ENCODE data around the gene FSIP2.

DNA sequence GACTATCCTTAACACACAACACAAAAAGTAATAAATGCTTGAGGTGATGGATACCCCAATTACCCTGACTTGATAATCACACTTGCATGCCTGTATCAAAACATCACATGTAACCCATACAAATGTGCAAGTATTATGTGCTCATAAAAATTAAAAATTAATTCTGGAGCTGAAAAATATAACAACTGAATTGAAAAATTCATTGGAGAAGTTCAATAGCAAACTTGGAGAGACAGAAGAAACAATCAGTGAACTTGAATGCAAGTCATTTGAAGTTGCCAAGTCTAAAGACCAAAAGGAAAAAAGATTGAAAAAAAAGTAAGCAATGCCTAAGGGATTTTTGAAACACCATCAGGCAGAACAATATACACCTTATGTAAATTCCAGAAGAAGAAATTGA is 79.4 kb downstream of the FSIP2 start:
- TF ChIP-seq, protein P1, sequence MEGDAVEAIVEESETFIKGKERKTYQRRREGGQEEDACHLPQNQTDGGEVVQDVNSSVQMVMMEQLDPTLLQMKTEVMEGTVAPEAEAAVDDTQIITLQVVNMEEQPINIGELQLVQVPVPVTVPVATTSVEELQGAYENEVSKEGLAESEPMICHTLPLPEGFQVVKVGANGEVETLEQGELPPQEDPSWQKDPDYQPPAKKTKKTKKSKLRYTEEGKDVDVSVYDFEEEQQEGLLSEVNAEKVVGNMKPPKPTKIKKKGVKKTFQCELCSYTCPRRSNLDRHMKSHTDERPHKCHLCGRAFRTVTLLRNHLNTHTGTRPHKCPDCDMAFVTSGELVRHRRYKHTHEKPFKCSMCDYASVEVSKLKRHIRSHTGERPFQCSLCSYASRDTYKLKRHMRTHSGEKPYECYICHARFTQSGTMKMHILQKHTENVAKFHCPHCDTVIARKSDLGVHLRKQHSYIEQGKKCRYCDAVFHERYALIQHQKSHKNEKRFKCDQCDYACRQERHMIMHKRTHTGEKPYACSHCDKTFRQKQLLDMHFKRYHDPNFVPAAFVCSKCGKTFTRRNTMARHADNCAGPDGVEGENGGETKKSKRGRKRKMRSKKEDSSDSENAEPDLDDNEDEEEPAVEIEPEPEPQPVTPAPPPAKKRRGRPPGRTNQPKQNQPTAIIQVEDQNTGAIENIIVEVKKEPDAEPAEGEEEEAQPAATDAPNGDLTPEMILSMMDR (IDR thresholded peaks at IDR 0.05; ENCODE audit: low read length): no peak
- no peak for TF ChIP-seq EZH2 (optimal IDR thresholded peaks at IDR 0.05; ENCODE audit: low read depth, low read length)
